ENCODE measurements around the gene PRDM16. TPM values are rescaled to one million over a fixed set of nuclear protein-coding genes. Genes with fewer than 3 reads are reported as not detected.

PRDM16 gene
- total and polyA plus RNA-seq, 2 of the 13 experiments (the other 11 are each of a cell fraction or from before 2014, with no cell fraction given) = 0.15 to 0.81 TPM

- TF ChIP-seq ZNF318 (CRISPR knock-in tag; IDR thresholded peaks at IDR 0.05) (0 out of 2 replicates have a peak, but pooled peaks have one; percentile 33), FOXP1 (IDR thresholded peaks at IDR 0.05) (no peak), FOXP1 (CRISPR knock-in tag; IDR thresholded peaks at IDR 0.05) (peak; percentile 42), ZFP82 (CRISPR knock-in tag; IDR thresholded peaks at IDR 0.05; ENCODE audit: borderline replicate concordance) (no peak), ZNF556 (CRISPR knock-in tag; IDR thresholded peaks at IDR 0.05; ENCODE audit: borderline replicate concordance) (peak; percentile 75; the same call in 1 of the 2 replicates), ZNF460 (CRISPR knock-in tag; IDR thresholded peaks at IDR 0.05; ENCODE audit: borderline replicate concordance) (peak; percentile 18; the same call in 1 of the 2 replicates), MXD1 (CRISPR knock-in tag; IDR thresholded peaks at IDR 0.05) (no peak), SNRNP70 (IDR thresholded peaks at IDR 0.05; ENCODE audit: low read depth, low read length) (no peak), SNAI1 (CRISPR knock-in tag; IDR thresholded peaks at IDR 0.05; ENCODE audit: borderline replicate concordance) (no peak), BRF2 (CRISPR knock-in tag; IDR thresholded peaks at IDR 0.05) (0 out of 2 replicates have a peak, but pooled peaks have one; percentile 43), ZFY (CRISPR knock-in tag; IDR thresholded peaks at IDR 0.05) (peak; percentile 82), DNMT1 (CRISPR knock-in tag; IDR thresholded peaks at IDR 0.05) (no peak), TEAD2 (CRISPR knock-in tag; IDR thresholded peaks at IDR 0.05) (no peak), MLX (CRISPR knock-in tag; IDR thresholded peaks at IDR 0.05) (peak; percentile 62), MBD4 (IDR thresholded peaks at IDR 0.05; ENCODE audit: borderline replicate concordance, low read length) (no peak), GTF2F1 (IDR thresholded peaks at IDR 0.05; ENCODE audit: low read length) (no peak), RFX5 (IDR thresholded peaks at IDR 0.05; ENCODE audit: low read depth, low read length) (no peak), TBP (CRISPR knock-in tag; IDR thresholded peaks at IDR 0.05) (no peak)
These were observed 402.5 kb downstream of the PRDM16 start (continued) for GRCh38 chr1:3471356-3472087.
